ENCODE data around the gene TAF6. TPM values are rescaled to one million over a fixed set of nuclear protein-coding genes. Genes with fewer than 3 reads are reported as not detected.

The TAF6 gene
- total and polyA plus RNA-seq, 2 of the 4 experiments (the other 2 are of a cell fraction), result 11.3 to 55.3 TPM

DNA sequence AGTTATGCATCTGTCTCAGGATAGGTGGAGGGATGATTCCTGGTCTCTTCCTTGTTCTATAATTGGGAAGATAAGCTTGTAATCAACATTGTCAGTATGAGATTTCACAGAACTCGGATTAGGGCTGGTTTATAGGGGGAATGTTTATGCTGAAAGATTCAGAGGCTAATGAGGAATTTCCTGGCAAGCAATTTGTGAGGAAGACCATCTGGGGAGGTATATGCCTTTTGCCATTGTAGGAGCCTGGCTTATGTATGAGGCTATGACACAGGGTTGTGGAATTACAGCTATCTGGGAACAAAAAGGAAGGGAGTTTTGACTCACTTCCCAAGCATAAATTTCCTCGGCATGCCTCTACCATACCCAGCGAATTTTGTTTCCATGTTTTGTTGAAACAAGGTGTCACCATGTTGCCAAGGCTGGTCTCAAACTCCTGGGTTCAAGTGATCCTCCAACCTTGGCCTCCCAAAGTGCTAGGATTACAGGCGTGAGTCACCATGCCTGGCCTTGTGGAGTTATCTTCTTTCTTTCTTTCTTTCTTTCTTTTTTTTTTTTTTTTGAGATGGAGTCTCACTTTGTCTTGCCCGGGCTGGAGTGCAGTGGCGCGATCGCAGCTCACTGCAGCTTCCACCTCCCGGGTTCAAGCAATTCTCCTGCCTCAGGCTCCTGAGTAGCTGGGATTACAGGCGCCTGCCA lies 32.0 kb downstream of the TAF6 start:
- H2BK5ac ChIP-seq (ENCODE audit: low read depth, low read length, poor library complexity, severe bottlenecking), result peak overlapping the region; percentile 97
- peak overlapping the region; percentile 98 for H2AK5ac ChIP-seq (ENCODE audit: low read depth, low read length)
- peaks cover 20% of the 10 kb centered on the region for H3K36me3 ChIP-seq (ENCODE audit: control insufficient read depth, insufficient read depth, low read length)
- H3K9me3 ChIP-seq (ENCODE audit: control insufficient read depth, insufficient read depth, low read length), result no peaks in the 10 kb centered on the region
- H4K91ac ChIP-seq (ENCODE audit: insufficient read depth, low read depth, low read length), result peak overlapping the region; percentile 96
- ATAC-seq (ENCODE audit: low read depth) (peak; percentile 62), DNase-seq (peak; percentile 99)
- in situ Hi-C loops (cut with MboI; ENCODE audit: low sequenced_read_pairs), result no loop called here
- peak overlapping the region; percentile 52 for H3K4me2 ChIP-seq (ENCODE audit: low read depth, low read length)
- BruUV-seq (replicated peaks), result no TSS peak
- H2AK9ac ChIP-seq (replicated peaks; ENCODE audit: low read depth, low read length, poor library complexity), result peak overlapping the region; percentile 87
- peak overlapping the region; percentile 100 for H4K5ac ChIP-seq (ENCODE audit: low read depth, low read length)
- peak overlapping the region; percentile 99 for H2BK120ac ChIP-seq (ENCODE audit: low read depth, low read length)
- peak overlapping the region; percentile 93; the same call in 1 of the 2 replicates for H3K23ac ChIP-seq (ENCODE audit: low read depth, low read length)
- peak; percentile 55 for TF ChIP-seq FOS (IDR thresholded peaks at IDR 0.05; ENCODE audit: low read depth, low read length)
- 0 out of 2 replicates have a peak, but pooled peaks have one; percentile 40 for TF ChIP-seq MAFK (IDR thresholded peaks at IDR 0.05; ENCODE audit: low read depth, low read length)
- TF ChIP-seq RFX5 (IDR thresholded peaks at IDR 0.05; ENCODE audit: low read depth, low read length), result no peak
- peak; percentile 51 for TF ChIP-seq RCOR1 (IDR thresholded peaks at IDR 0.05; ENCODE audit: insufficient replicate concordance, low read length)
- peaks cover 15% of the 10 kb centered on the region; the same call in 1 of the 2 replicates for H4K20me1 ChIP-seq (ENCODE audit: insufficient read depth, low read length)
- no peaks in the 10 kb centered on the region for H3K27me3 ChIP-seq (ENCODE audit: control insufficient read depth, insufficient read depth, low read length)
- intact Hi-C loops (cut with micrococcal nuclease), result loop anchor here (2.0 kb wide), 1 partner anchor 70 kb away; no protein-coding TSS in a partner anchor
- no peak overlapping the region for H2AFZ ChIP-seq (replicated peaks; ENCODE audit: low read length, poor library complexity)
- H4K8ac ChIP-seq (ENCODE audit: low read depth in 2 of 2, low read length in 2 of 2), result peak overlapping the region; percentile 97 to 100
- peak overlapping the region; percentile 100; the same call in 1 of the 2 replicates for H2BK20ac ChIP-seq (ENCODE audit: low read depth, low read length)
- H3K18ac ChIP-seq (ENCODE audit: low read depth, low read length), result peak overlapping the region; percentile 98
- H3K79me1 ChIP-seq (ENCODE audit: low read depth in 1 of 2, low read length in 2 of 2), result peaks cover 22 to 44% of the 10 kb centered on the region in 2 experiments
- POLR2A ChIA-PET (ENCODE audit: unreplicated experiment), result interaction anchor here (0.8 kb wide), 1 partner anchor 14 kb away, joined by 3 read pairs; the partner anchor contains the start of gene MCM7
- H3K9me1 ChIP-seq (ENCODE audit: insufficient read depth, low read length), result peaks cover 18% of the 10 kb centered on the region
- WGBS, 2 experiments (ENCODE audit: extremely low coverage in 2 of 2, insufficient read length in 1 of 2), result no CpG with 5 or more reads among the region's 10 CpGs
- peak overlapping the region; percentile 72 for H3K56ac ChIP-seq (ENCODE audit: extremely low read depth, insufficient read depth, low read length)
- peaks cover 21% of the 10 kb centered on the region for H3K4me1 ChIP-seq (ENCODE audit: control insufficient read depth, insufficient read depth, low read length)
- no peak overlapping the region for H3K4me3 ChIP-seq (ENCODE audit: insufficient read depth, low read depth, low read length)
- H3K4ac ChIP-seq (ENCODE audit: low read depth, low read length), result peak overlapping the region; percentile 98
- CTCF ChIA-PET, result interaction anchor here (0.6 kb wide), 1 partner anchor 638 kb away, joined by 3 read pairs; no protein-coding TSS in a partner anchor
- H3K9ac ChIP-seq (ENCODE audit: low read depth, low read length), result no peak overlapping the region
- H3K27ac ChIP-seq (ENCODE audit: insufficient read depth, low read length), result peak overlapping the region; percentile 100
- H2BK15ac ChIP-seq (ENCODE audit: low read depth, low read length), result peak overlapping the region; percentile 94; the same call in 1 of the 3 replicates
- dilution Hi-C loops (cut with HindIII; ENCODE audit: low sequenced_read_pairs, unreplicated experiment), result no loop called here
- peak overlapping the region; percentile 97 for H3K14ac ChIP-seq (replicated peaks; ENCODE audit: low read depth, low read length)
